Stomach (tissue), 9 donors: ENCODE data around the gene DCST2. TPM values are rescaled to one million over a fixed set of nuclear protein-coding genes. Genes with fewer than 3 reads are reported as not detected.

Source experiments
- DNase-seq, 2 donors: peaks; one replicate each; pipeline versions ENCODE4 v3.0.0 to v3.0.0-alpha.2; 2013 to 2019
- H3K27ac ChIP-seq, 5 donors: fragments of 200-600 bp in 4 of 5; sonication (generic) in 4 of 5; one replicate each; pipeline ENCODE4 v1.5.1; 2013 to 2019; ENCODE audit warnings: mild to moderate bottlenecking in 1 of 5, moderate library complexity in 1 of 5
- H3K27me3 ChIP-seq, 3 donors: fragments of 200-600 bp; sonication (generic); one replicate each; pipeline ENCODE4 v1.5.1; 2017 to 2019; ENCODE audit warnings: mixed run types in 1 of 3
- H3K36me3 ChIP-seq, 4 donors: fragments of 200-600 bp; sonication (generic); 1 replicate in 3 of 4; 2 replicates in 1 of 4; pipeline ENCODE4 v1.5.1; 2016 to 2019
- H3K4me1 ChIP-seq, 4 donors: fragments of 200-600 bp; sonication (generic); one replicate each; pipeline ENCODE4 v1.5.1; 2016 to 2019
- H3K4me3 ChIP-seq, 4 donors: fragments of 200-600 bp; sonication (generic) in 3 of 4; one replicate each; pipeline ENCODE4 v1.5.1; 2016 to 2019; ENCODE audit warnings: mild to moderate bottlenecking in 1 of 4
- H3K9me3 ChIP-seq, 4 donors: fragments of 200-600 bp; sonication (generic); one replicate each; pipeline ENCODE4 v1.5.1; 2016 to 2019
- CTCF ChIP-seq, 7 experiments: fragments of 450-650 bp in 4 of 7; fragments of 200-600 bp in 3 of 7; sonication (generic) in 3 of 7; IDR thresholded peaks; one replicate each; pipeline ENCODE4 v1.5.1; 2016 to 2019; ENCODE audit warnings: antibody characterized with exemption in 7 of 7, control low read depth in 2 of 7, mild to moderate bottlenecking in 1 of 7
- EP300 ChIP-seq: sonication (generic); formaldehyde crosslinking; IDR thresholded peaks from one replicate; pipeline ENCODE4 v1.6.1; 2017; ENCODE audit warnings: antibody characterized with exemption
- POLR2A ChIP-seq, 4 donors: fragments of 450-650 bp; IDR thresholded peaks; one replicate each; pipeline ENCODE4 v1.6.1; 2016; ENCODE audit warnings: antibody characterized with exemption in 4 of 4, control low read depth in 2 of 4, mild to moderate bottlenecking in 1 of 4, moderate library complexity in 1 of 4
- POLR2AphosphoS5 ChIP-seq, 3 donors: sonication (generic); formaldehyde crosslinking; IDR thresholded peaks; one replicate each; pipeline ENCODE4 v1.6.1; 2016; ENCODE audit warnings: antibody characterized with exemption in 3 of 3
- WGBS, 5 donors: extraction: QIAGEN DNeasy Blood & Tissue Kit in 3 of 5; methylation state at CpG; one replicate each; pipeline versions ENCODE4 v1.1.5 to v1.1.7; 2013 to 2018; 5-methylcytosine and 5-hydroxymethylcytosine counted together
- intact Hi-C: fragments of 100-400 bp; cut with DNase I; formaldehyde crosslinking; loops from one replicate; pipeline ENCODE4 v1.15.1; 2023; ENCODE audit warnings: low total_unique reads
- polyA plus RNA-seq, 3 donors: library from polyadenylated mRNA; stranded (reverse); fragments of 200-250 nt; gene quantifications; one replicate each; pipeline ENCODE4 v1.2.3, GENCODE V29; 2013
- total RNA-seq, 5 donors: library from RNA; depleted of rRNA; stranded (reverse); fragments of >200 nt; gene quantifications; one replicate each; pipeline versions ENCODE4 v1.1.0 to v1.2.3, GENCODE V29; 2014 to 2016
- donor health status: healthy with polysubstance abuse.
- donor health status: Bipolar disorder and iron deficiency.
- donor health status: healthy.

Gene DCST2
- total and polyA plus RNA-seq, 8 donors: 1.6 to 158 (median 6.4) TPM; not detected in 4

- no peaks in the 10 kb centered on the region for H3K36me3 ChIP-seq
- H3K9me3 ChIP-seq: no peaks in the 10 kb centered on the region
- no peak overlapping the region for H3K4me3 ChIP-seq
- no peak for DNase-seq
- H3K4me1 ChIP-seq: no peaks in the 10 kb centered on the region
- intact Hi-C loops: no loop called here
- TF ChIP-seq CTCF (IDR thresholded peaks at IDR 0.05) (no peak), POLR2AphosphoS5 (IDR thresholded peaks at IDR 0.05) (no peak), POLR2A (IDR thresholded peaks at IDR 0.05) (no peak), EP300 (no peak)
- H3K27me3 ChIP-seq: no peaks in the 10 kb centered on the region
- H3K27ac ChIP-seq: no peak overlapping the region
- 77 to 96% (median 85%) methylated on average over 3 to 15 of the region's 15 CpGs for WGBS, 5 donors
Observed at GRCh38 chr1:155030243-155030795, 3.3 kb downstream of the DCST2 start.

- DNase-seq: no peak
- Histone ChIP-seq H3K27ac (no peak overlapping the region), H3K9me3 (no peaks in the 10 kb centered on the region), H3K4me3 (no peak overlapping the region), H3K36me3 (no peaks in the 10 kb centered on the region), H3K27me3 (no peaks in the 10 kb centered on the region), H3K4me1 (no peaks in the 10 kb centered on the region)
- WGBS, 5 donors: 78 to 87% (median 80%) methylated on average over 16 of the region's 16 CpGs
- TF ChIP-seq CTCF (IDR thresholded peaks at IDR 0.05): no peak
- TF ChIP-seq POLR2A (IDR thresholded peaks at IDR 0.05): no peak
- no peak for TF ChIP-seq POLR2AphosphoS5 (IDR thresholded peaks at IDR 0.05)
- no peak for TF ChIP-seq EP300
- intact Hi-C loops: no loop called here
Observed at GRCh38 chr1:155029513-155030242, 3.9 kb downstream of the DCST2 start.

- no peak overlapping the region for H3K27ac ChIP-seq
- H3K4me1 ChIP-seq: peaks cover 0 to 8% (median 2%) of the 10 kb centered on the region in 4 donors
- no peaks in the 10 kb centered on the region for H3K9me3 ChIP-seq
- H3K4me3 ChIP-seq: no peak overlapping the region
- no peaks in the 10 kb centered on the region for H3K36me3 ChIP-seq
- TF ChIP-seq POLR2A (IDR thresholded peaks at IDR 0.05) (no peak), POLR2AphosphoS5 (IDR thresholded peaks at IDR 0.05) (no peak), EP300 (no peak), CTCF (IDR thresholded peaks at IDR 0.05) (no peak)
- intact Hi-C loops: no loop called here
- DNase-seq: no peak
- 87 to 91% (median 89%) methylated on average over 6 of the region's 6 CpGs for WGBS, 5 donors
- H3K27me3 ChIP-seq: no peaks in the 10 kb centered on the region
Observed at GRCh38 chr1:155026588-155026987, 7.0 kb downstream of the DCST2 start.

- intact Hi-C loops: no loop called here
- no peaks in the 10 kb centered on the region for H3K36me3 ChIP-seq
- no peaks in the 10 kb centered on the region for H3K9me3 ChIP-seq
- no peak overlapping the region for H3K27ac ChIP-seq
- no peaks in the 10 kb centered on the region for H3K27me3 ChIP-seq
- no peak for DNase-seq
- no peak overlapping the region for H3K4me3 ChIP-seq
- WGBS, 5 donors: 57 to 66% (median 64%) methylated on average over 2 to 9 of the region's 9 CpGs
- peaks cover 0 to 8% (median 2%) of the 10 kb centered on the region in 4 donors for H3K4me1 ChIP-seq
- TF ChIP-seq POLR2AphosphoS5 (IDR thresholded peaks at IDR 0.05) (no peak), EP300 (no peak), POLR2A (IDR thresholded peaks at IDR 0.05) (no peak), CTCF (IDR thresholded peaks at IDR 0.05) (no peak)
Observed at GRCh38 chr1:155026154-155026553, 7.4 kb downstream of the DCST2 start.
